ENCODE measurements around the gene PPP1R37. TPM values are rescaled to one million over a fixed set of nuclear protein-coding genes. Genes with fewer than 3 reads are reported as not detected.

PPP1R37 gene
- total RNA-seq, 1 experiment from 2014 or later = 20.4 TPM

- intact Hi-C loops (cut with micrococcal nuclease; ENCODE audit: unreplicated experiment) (no loop called here), in situ Hi-C loops (cut with HindIII; ENCODE audit: low pct_unique_long_range_greater_than_20kb, low sequenced_read_pairs) (no loop called here)
- DNase-seq (ENCODE audit: low read depth, low spot score) (no peak), ATAC-seq (0 out of 2 replicates have a peak, but pooled peaks have one; percentile 31)
- H3K9me3 ChIP-seq (ENCODE audit: control insufficient read depth, insufficient read depth, low read depth, low read length) = no peaks in the 10 kb centered on the region
- TF ChIP-seq CTCF (IDR thresholded peaks at IDR 0.05) = no peak
- TF ChIP-seq SIN3A (IDR thresholded peaks at IDR 0.05; ENCODE audit: borderline replicate concordance, insufficient read depth, low read depth, low read length) = no peak
- no peak for TF ChIP-seq REST (IDR thresholded peaks at IDR 0.05; ENCODE audit: insufficient read depth in 1 of 2, low read depth in 2 of 2, low read length in 1 of 2)
- TF ChIP-seq TCF7L2 (IDR thresholded peaks at IDR 0.05; ENCODE audit: low read depth, low read length) = no peak
- CTCF ChIA-PET = interaction anchor here (0.5 kb wide), 1 partner anchor 46 kb away, joined by 9 read pairs; no protein-coding TSS in a partner anchor
- H3K27ac ChIP-seq (ENCODE audit: low read length) = no peak within 1 kb of the TSS
- H3K4me3 ChIP-seq (ENCODE audit: low read depth in 2 of 2, low read length in 2 of 2) = no peak within 1 kb of the TSS
- POLR2A ChIA-PET = no interaction called here
- H3K27me3 ChIP-seq (ENCODE audit: control insufficient read depth, insufficient read depth, low read length) = no peaks in the 10 kb centered on the region
- no peaks in the 10 kb centered on the region for H3K4me1 ChIP-seq (ENCODE audit: control insufficient read depth, insufficient read depth, low read length)
- H3K36me3 ChIP-seq (ENCODE audit: control insufficient read depth, insufficient read depth, low read length) = no peaks in the 10 kb centered on the region
- BruUV-seq (replicated peaks) = no TSS peak
Measured at GRCh38 chr19:45160870-45161737, 68.1 kb downstream of the PPP1R37 start, which contains the start of gene NKPD1. Gene NKPD1 (minus strand): TSS chr19:45160982. CDS start chr19:45160150, 832 bp downstream.

GRCh38 chr19:45161738-45162607, 69.0 kb downstream of the PPP1R37 start:
- CTCF ChIA-PET = interaction anchor here (0.7 kb wide), 1 partner anchor 19 kb away, joined by 5 read pairs; no protein-coding TSS in a partner anchor

More at GRCh38 chr19:45161738-45162607, 69.0 kb downstream of the PPP1R37 start:
- H3K36me3 ChIP-seq (ENCODE audit: control insufficient read depth, insufficient read depth, low read length) = no peaks in the 10 kb centered on the region
- H3K4me1 ChIP-seq (ENCODE audit: control insufficient read depth, insufficient read depth, low read length) = no peaks in the 10 kb centered on the region
- no peak for DNase-seq (ENCODE audit: low read depth, low spot score)
- H3K27me3 ChIP-seq (ENCODE audit: control insufficient read depth, insufficient read depth, low read length) = no peaks in the 10 kb centered on the region
- BruUV-seq (replicated peaks) = no TSS peak
- no peak overlapping the region for H3K27ac ChIP-seq (ENCODE audit: low read length)
- in situ Hi-C loops (cut with HindIII; ENCODE audit: low pct_unique_long_range_greater_than_20kb, low sequenced_read_pairs) = no loop called here
- POLR2A ChIA-PET = no interaction called here
- no peaks in the 10 kb centered on the region for H3K9me3 ChIP-seq (ENCODE audit: control insufficient read depth, insufficient read depth, low read depth, low read length)
- H3K4me3 ChIP-seq (ENCODE audit: low read depth in 2 of 2, low read length in 2 of 2) = no peak overlapping the region
- peak; percentile 49; the same call in 1 of the 2 replicates for ATAC-seq
- intact Hi-C loops (cut with micrococcal nuclease; ENCODE audit: unreplicated experiment) = no loop called here
- TF ChIP-seq TCF7L2 (IDR thresholded peaks at IDR 0.05; ENCODE audit: low read depth, low read length) (no peak), CTCF (IDR thresholded peaks at IDR 0.05) (peak; percentile 79)
